Measurements from ENCODE around the gene IQGAP1.

Gene IQGAP1

DNA sequence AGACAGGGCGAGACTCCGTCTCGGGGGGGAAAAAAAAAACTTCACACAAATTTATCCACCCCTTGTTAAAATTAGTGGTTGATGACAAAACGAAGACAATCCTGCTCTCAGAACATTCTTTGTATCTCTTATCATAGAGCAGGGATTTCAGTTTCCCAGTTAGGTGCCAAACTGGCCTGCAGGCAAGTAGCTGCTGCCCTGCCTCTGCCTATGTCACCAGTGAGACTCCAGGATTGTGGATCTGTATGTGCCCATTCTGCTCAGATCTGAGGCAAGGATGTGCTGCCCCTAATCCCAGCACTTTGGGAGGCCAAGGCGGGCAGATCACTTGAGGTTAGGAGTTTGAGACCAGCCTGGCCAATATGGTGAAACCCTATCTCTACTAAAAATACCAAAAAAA, 54.4 kb downstream of the IQGAP1 start:
- no peak for DNase-seq (ENCODE audit: low read depth)

DNA sequence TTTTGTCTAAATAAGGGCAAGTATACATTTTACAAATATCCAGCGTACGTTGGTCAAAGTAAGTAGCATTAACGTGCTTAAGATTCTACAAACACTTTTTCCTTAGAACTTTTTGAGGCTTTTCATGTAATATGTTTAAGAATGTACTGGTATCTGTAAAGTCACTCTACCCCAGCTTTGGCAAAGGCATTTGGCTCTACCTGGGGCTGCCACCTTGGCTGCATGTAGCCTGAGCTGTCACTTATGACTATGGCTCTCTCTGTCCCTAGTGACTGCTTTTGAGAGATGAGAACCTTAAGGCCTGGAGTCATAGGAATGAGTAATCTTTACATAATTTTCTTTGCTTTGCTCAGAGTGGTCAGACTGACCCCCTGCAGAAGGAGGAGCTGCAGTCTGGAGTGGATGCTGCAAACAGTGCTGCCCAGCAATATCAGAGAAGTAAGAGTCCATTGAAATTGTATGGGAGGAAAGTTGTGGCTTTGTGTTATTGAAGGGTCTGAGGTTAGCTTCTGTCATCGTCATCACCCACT, 61.2 kb downstream of the IQGAP1 start:
- DNase-seq (ENCODE audit: low read depth) = peak; percentile 40

DNA sequence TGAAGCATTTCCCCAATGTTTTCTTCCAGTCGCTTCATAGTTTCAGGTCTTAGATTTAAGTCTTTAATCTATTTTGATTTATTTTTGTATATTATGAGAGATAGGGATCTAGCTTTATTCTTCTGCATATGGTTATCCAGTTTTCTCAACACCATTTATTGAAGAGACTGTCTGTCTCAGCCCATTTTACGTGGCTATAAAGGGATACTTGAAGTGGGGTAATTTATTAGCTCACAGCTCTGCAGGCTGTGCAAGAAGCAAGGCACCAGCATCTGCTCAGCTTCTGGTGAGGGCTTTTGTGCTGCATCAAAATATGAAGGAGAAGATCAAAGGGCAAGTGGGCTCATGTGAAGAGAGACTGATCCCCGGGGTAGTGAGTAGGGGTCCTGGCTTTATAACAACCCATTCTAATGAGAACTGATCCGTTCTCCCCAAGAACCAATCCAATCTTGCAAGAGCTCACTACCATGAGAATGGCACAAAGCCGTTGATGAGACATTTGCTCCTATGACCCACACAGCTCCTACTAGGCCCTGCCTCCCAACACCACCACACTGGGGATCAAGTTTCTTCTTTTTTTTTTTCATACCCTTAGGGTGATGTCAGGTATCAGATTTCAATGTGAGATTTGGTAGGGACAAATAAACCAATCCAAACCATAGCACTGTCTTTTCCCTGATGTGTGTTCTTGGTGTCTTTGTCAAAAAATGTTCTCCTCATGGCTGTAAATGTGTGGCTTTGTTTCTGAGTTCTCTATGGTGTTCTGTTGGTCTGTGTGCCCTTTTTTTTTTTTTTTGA, 63.2 kb downstream of the IQGAP1 start:
- peak; percentile 55 for DNase-seq (ENCODE audit: low read depth)

DNA sequence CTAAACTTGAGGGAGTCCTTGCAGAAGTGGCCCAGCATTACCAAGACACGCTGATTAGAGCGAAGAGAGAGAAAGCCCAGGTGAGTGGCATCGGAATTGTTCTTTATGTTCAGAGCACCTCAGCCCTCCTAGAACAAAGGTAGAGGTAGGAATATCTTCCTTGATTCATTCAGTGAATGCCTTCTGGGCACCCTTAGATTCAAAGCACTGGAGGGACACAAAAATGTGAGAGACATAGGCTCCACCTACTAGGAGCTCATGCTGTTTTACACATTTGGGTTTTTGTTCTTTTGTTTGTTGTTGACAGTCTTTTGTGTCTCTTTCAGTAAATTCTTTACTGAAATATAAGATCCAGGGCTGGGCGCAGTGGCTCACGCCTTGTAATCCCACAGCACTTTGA, 68.2 kb downstream of the IQGAP1 start:
- DNase-seq (ENCODE audit: low read depth) = no peak

DNA sequence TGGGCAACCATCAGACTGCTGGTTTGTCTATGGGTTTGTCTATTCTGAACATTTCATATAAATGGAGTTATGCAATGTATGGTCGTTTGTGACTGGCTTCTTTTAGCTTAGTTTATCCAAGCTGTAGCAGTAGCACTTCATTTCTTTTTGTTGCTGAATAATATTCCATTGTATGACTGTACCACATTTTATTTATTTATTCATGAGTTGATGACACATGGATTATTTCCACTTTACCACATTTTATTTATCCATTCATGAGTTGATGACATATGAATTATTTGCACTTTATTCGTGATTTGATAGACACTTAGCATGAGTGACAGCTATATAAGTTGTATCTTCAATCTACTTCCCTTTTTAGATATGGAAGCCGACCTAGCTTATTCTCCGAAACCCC, 70.0 kb downstream of the IQGAP1 start:
- no peak for DNase-seq (ENCODE audit: low read depth)

DNA sequence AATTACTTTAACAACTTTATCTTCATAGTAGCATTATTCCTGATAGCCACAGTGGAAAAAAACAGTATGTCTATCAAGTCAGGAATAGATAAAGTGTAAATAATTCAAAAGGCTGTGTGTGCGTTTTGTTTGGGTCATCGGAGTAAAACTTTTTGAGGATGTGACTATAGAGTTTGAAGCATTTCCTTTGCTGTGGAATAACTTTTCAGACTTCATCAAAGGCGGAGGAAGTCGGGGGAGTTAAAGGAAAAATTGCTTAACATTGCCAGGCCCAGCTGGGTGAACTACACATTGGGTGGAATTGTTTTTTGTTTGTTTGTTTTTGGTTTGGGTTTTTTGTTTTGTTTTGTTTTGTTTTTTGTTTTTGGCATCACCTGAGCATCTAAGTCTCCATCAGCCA, 71.3 kb downstream of the IQGAP1 start:
- DNase-seq (ENCODE audit: low read depth) = no peak

DNA sequence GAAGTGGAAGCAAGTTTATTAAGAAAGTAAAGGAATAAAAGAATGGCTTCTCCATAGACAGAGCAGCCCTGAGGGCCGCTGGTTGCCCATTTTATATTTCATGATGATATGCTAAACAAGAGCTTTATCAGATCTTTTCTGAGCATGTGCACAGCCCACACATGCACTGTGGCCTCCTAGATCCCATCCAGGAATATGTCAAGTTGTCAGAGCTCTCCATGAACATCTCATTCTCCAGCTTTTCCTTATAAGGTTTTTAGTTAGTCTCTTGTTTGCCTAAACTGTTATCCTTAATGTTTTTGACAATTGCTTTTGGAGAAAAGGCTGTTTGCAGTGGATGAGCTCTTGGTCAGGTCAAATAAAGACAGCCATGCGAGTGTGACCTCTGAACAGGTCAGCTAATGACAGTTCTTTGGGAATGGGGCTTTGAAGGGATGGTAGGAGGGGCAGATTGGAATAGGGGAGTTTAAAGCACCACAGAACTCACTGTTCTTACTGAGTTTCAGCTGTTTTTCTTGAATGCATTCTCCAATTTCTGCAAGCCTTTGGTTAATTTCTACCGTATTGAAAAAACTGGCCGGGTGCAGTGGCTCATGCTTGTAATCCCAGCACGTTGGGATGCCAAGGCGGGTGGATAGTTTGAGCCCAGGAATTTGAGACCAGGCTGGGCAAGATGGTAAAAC, 72.2 kb downstream of the IQGAP1 start:
- DNase-seq (ENCODE audit: low read depth) = no peak

DNA sequence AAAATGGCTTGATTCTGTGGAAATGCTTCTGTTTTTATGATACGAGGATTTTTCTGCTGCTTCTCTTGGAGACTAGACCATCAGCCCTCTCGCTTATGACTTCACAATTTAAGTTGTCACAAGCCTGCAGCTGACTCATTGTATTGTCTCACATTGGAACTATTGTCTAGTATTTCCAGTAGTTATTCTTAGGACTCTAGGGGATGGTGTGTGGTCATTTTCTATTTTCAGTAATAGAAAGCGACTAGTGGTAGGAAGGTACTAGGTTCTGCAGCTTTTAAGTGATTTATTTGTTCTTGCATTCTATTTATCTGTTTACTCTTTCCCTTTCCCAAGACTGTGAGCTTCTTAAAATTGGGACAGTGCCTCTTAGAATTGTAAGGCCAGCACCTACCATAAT, 75.3 kb downstream of the IQGAP1 start:
- peak; percentile 88 for DNase-seq (ENCODE audit: low read depth)

DNA sequence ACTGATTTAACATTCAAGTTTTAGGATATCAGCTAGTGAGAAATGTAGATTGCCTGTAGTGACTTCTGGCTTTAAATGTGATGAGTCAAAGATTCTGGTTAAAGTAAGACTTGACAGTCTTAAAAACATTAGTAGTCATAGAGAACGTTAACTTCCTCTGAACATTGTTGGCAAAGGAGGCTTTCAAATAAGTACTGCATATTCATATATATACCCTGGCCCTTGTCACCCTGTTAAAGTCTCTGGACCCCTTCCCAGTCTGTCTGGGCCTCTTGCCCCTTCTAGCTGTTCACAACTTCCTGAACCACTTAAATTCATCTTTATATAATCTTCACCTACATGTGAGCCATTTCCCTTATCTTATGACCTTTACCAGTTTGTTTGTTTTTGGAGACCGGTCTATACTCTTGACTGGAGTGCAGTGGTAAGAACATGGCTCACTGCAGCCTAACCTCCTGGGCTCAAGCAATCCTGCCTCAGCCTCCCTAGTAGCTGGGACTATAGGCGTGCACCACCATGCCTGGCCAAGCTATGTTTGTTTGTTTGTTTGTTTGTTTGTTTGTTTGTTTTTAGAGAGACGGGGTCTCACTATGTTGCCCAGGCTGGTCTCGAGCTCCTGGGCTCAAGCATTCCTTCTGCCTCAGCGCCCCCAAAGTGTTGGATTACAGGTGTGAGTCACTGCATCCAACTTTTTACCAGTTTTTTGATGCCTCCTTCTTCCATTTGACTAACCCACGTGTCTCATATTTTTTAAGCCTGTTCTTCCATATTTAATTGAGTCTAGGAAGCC, 77.3 kb downstream of the IQGAP1 start:
- DNase-seq (ENCODE audit: low read depth) = peak; percentile 60

DNA sequence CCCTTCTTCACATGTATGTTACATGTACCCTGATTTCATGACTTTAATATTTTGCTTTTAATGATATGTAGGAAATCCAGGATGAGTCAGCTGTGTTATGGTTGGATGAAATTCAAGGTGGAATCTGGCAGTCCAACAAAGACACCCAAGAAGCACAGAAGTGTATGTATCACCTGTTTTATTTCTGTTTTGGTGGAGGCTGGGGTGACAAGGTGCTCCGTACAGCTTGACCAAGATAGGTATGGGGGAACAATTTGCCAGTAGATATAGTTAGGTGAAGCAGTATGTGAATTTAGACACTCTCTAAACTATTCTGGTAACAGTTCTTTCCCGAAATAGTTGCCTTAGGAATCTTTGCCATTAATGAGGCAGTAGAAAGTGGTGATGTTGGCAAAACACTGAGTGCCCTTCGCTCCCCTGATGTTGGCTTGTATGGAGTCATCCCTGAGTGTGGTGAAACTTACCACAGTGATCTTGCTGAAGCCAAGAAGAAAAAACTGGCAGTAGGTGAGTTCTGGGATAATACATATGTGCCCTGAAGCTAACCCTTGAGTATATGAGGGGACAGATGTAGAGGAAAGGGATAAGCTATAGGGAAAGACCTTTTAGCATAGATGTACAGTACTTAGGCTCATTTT, 78.0 kb downstream of the IQGAP1 start:
- DNase-seq (ENCODE audit: low read depth) = peak; percentile 30

DNA sequence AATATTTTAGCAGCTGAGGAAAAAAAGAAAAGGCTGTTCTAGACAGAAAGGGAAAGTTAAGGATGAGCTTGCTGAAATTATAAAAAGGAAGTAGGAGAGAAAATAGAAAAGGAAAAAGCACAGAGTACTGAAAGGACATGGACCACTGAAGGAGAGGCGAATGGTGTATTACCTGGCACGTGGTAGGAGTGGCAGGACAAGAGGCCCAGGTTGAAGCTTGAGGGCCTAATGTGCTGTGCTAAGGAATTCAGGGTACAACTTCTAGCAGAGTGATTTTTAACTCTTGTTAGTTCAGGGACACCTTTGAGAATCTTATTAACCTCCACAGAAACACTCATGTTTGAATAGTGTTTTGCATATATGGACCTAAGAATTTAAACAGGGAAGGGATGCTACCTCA, 81.7 kb downstream of the IQGAP1 start:
- DNase-seq (ENCODE audit: low read depth) = no peak

DNA sequence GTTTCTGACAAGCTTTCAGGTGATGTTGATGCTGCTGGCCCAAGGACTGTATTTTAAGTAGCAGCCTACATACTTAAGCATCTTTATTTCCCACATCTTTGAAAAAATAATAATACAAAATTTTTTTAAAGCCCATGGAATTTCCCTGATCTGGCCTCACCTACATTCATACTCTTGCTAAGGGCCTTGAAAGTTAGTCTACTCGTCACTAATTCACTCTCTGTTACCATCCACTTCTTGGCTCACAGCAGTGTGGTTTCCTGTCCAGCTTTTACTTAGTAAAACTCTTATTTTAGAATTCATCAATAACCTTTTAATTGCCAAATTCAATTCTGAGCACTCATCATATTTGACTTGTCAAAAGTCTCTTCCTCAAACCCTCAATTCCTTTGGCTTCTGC, 82.4 kb downstream of the IQGAP1 start:
- no peak for DNase-seq (ENCODE audit: low read depth)

DNA sequence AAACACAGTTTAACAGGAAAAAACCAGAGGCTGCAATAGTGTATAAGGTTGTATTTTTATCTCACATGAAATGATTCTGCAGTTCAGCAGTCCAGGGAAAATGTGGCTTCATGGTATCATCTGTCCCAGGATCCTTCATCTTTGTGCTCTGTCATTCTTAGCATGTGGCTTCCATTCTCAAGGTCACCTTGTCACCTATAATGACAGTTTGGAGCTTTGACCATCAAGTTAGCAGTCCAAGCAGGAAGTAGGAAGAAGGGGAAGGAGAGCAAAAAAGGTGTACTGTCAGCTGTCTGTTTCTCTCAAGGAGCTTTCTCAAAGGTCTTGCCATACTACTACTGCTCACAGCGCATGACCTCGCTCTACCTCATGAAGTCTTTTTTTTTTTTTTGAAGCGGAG, 83.1 kb downstream of the IQGAP1 start:
- no peak for DNase-seq (ENCODE audit: low read depth)

DNA sequence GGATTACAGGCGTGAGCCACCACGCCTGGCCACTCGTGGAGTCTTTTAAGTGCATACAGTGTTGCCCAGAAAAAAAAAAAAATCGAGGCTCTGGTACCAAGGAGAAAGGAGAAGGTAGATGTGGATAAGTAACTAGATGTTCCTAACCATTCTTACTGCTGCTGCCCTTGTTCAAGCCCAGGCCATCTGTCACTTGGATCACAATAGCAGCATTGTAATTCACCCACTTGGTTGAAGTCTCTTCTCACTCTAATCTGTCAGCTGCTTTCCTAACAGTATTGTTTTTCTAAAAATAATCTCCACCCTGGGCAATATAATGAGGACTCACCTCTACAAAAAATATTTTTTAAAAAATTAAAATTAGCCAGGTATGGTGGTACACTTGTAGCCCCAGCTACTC, 83.7 kb downstream of the IQGAP1 start:
- DNase-seq (ENCODE audit: low read depth) = no peak

DNA sequence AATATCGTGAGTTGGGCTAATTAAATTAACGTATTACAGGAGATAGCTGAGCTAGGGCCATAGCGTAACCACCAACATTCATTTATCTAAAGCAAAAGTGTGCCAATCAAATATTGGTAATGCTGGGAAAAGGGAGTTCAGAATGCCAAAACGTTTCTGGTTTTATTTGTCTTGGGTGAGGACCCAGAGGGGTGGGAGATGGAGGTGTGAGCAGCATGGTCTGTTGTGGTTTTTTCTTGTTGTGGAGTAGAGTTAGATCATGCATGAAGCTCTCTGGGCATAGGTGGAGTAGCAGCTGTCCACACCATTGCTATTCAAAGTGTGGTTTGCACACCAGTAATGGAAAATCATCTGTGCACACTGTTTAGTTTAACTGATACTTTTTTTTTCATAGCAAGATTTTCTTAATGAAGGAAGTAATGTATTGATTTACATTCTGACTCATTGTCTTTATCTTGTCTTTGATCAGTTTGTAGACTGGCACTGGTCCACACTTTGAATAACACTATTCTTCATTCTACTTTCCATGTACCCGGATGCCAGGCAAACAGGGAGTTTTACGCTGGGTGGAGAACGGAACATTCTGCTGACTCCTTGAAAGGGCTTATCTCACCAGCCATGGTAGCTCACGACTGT, 90.9 kb downstream of the IQGAP1 start:
- no peak for DNase-seq (ENCODE audit: low read depth)

DNA sequence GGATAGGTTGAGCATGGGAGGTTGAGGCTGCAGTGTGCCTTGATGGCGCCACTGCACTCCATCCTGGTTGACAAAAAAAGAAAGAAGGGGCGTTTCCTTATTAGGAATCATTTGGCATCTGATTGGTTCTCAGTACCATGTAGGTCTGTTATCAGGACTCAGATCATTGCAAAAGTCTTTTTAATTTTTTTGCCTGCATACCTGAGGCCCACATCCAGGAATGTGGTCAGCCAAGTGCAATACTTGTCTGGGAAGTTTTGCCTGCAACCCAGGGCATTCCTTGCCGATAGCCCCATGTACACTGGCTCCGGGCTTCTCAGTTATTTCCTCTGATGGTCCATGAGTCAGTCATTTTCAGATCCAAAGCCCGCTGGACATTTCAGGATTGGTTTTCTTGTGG, 91.6 kb downstream of the IQGAP1 start:
- DNase-seq (ENCODE audit: low read depth) = no peak

DNA sequence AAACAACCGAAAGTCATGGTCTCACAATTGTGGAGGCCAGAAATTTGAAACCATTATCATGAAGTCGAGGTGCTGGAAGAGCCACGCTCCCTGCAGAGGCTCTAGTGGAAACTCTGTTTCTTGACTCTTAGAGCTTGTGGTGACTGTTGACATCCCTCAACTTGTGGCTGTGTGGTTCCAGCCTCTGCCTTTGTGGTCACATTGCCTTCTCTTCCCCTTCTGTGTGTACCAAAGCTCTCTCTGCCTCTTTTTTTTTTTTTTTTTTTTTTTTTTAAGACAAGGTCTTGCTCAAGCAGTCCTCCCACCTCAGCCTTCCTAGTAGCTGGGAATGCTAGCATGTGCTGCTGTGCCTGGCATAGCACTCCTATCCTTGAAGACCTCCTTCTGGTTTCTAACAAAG, 93.0 kb downstream of the IQGAP1 start:
- DNase-seq (ENCODE audit: low read depth) = no peak

DNA sequence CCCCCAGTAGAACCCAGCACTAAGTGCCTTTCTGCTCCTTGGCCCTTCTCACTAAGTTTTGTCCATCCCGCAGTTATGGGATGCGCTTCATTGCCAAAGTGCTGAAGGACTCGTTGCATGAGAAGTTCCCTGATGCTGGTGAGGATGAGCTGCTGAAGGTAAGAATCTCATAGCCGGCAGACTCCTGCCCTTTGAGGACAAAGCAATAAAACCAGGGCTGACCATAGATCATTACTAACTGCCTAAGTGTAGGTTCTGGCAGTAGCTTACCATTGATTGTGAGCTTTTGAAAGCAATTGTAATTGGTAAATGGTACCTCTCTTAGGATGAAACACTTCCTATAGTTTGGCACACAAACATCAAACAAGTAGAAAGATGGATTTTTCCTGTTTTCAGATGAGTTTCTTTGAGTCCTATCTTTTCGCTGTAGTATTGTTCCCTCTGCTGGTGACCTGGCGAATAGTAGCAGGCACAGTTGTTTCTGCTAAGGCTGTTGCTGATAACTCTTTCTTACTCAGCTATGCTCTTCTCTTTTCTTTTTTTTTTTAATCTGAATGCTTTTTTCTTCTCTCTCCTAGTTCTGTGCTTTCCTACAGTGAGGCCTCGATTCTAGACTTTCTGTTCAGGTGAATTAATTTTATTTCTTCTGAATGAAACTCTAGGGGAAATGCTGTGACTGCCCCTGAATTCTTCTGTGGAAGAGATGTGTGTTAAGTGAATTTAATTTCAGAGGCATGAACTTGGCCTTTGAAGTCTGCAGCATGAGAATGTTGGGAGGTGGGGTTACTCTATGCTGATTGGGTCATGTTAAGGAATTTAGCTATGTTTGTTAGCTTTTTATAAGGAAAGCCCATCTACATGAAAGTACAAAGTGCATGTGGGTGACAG, 94.3 kb downstream of the IQGAP1 start:
- no peak for DNase-seq (ENCODE audit: low read depth)

DNA sequence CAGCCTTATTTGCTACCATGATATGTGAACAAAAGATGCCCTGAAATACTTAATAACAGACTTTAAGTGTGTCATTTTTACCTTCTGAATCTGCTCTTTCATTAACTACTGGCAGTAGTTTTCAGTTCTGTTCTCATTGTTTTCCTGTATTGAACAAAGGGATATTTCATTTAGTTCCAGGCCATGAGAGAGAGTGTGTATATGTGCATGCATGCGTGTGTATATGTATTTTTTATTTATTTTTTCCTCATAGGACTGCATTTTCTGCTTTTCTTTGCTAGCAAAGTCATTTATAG, 94.9 kb downstream of the IQGAP1 start:
- DNase-seq (ENCODE audit: low read depth) = no peak

DNA sequence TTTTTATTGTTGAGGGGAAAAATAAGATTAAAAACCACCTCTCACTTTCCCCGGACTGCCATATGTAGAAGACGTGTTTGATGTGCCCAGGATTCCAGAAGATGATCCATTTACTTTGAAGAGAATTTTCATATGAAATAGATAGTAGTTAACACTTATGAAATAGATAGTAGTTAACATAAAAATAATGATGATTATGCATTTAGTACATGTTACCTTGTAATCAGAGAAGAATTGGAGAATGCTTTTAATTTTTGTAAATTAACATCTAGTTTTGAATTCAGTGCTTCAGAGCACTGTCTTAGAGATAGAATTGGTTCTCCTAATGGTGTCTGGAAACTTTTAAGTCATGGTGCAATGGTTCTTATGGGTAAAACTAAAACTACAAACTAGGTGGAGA, 95.6 kb downstream of the IQGAP1 start:
- DNase-seq (ENCODE audit: low read depth) = no peak

DNA sequence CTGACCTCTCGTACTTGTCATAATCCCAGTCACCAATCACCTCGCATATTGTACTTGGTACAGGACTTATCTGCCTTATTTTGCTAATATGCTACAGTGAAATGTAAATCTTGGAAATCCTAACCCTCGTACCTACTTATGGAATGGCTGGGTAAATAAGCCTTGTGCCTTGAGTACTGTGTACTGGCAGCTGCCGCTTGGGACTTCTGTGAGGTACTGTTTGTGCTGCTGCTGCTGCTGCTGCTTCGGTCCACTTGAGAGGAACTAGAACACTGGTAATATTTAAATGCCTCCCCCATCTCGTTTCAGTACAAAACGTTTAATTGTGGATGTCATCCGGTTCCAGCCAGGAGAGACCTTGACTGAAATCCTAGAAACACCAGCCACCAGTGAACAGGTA, 99.1 kb downstream of the IQGAP1 start:
- DNase-seq (ENCODE audit: low read depth) = no peak
